HG03460 (cell line): ENCODE results near the gene GFPT1.

Experiments
- ATAC-seq: cut with Tn5 transposase; IDR thresholded peaks from one replicate; pipeline ENCODE4 v1.9.1; 2021; ENCODE audit not compliant: unreplicated experiment

Gene GFPT1

GRCh38 chr2:69330781-69331180, 56.2 kb downstream of the GFPT1 start:
- no peak for ATAC-seq

GRCh38 chr2:69322631-69323030, 64.4 kb downstream of the GFPT1 start:
- no peak for ATAC-seq

GRCh38 chr2:69316550-69316949, 70.5 kb downstream of the GFPT1 start:
- no peak for ATAC-seq

- ATAC-seq: no peak
Measured at GRCh38 chr2:69315160-69315761, 71.8 kb downstream of the GFPT1 start.

- ATAC-seq: no peak
Measured at GRCh38 chr2:69311024-69311416, 76.0 kb downstream of the GFPT1 start.

GRCh38 chr2:69310111-69311023, 76.7 kb downstream of the GFPT1 start:
- ATAC-seq: no peak

GRCh38 chr2:69309351-69310110, 77.5 kb downstream of the GFPT1 start:
- no peak for ATAC-seq

GRCh38 chr2:69308338-69308737, 78.7 kb downstream of the GFPT1 start:
- ATAC-seq: no peak

- ATAC-seq: peak; percentile 95
Measured at GRCh38 chr2:69307579-69308064, 79.4 kb downstream of the GFPT1 start.

GRCh38 chr2:69306822-69307578, 80.0 kb downstream of the GFPT1 start:
- peak; percentile 53 for ATAC-seq

GRCh38 chr2:69306393-69306821, 80.6 kb downstream of the GFPT1 start:
- ATAC-seq: no peak

- no peak for ATAC-seq
Measured at GRCh38 chr2:69305712-69306392, 81.2 kb downstream of the GFPT1 start.

- ATAC-seq: no peak
Measured at GRCh38 chr2:69305166-69305565, 81.9 kb downstream of the GFPT1 start.

GRCh38 chr2:69304656-69305055, 82.4 kb downstream of the GFPT1 start:
- no peak for ATAC-seq

- ATAC-seq: no peak
Measured at GRCh38 chr2:69300650-69301049, 86.4 kb downstream of the GFPT1 start.

- no peak for ATAC-seq
Measured at GRCh38 chr2:69299772-69300516, 87.1 kb downstream of the GFPT1 start.

- no peak for ATAC-seq
Measured at GRCh38 chr2:69298862-69299261, 88.2 kb downstream of the GFPT1 start.

GRCh38 chr2:69298261-69298660, 88.8 kb downstream of the GFPT1 start:
- no peak for ATAC-seq

- ATAC-seq: no peak
Measured at GRCh38 chr2:69297216-69297615, 89.8 kb downstream of the GFPT1 start.
